ENCODE results near the gene PLA2G6. TPM values are rescaled to one million over a fixed set of nuclear protein-coding genes. Genes with fewer than 3 reads are reported as not detected.

PLA2G6 gene
- total RNA-seq, 5 donors from 2014 or later (not counting 1 experiment from before 2014, with no cell fraction given): 93.6 to 197 (median 162) TPM

DNA sequence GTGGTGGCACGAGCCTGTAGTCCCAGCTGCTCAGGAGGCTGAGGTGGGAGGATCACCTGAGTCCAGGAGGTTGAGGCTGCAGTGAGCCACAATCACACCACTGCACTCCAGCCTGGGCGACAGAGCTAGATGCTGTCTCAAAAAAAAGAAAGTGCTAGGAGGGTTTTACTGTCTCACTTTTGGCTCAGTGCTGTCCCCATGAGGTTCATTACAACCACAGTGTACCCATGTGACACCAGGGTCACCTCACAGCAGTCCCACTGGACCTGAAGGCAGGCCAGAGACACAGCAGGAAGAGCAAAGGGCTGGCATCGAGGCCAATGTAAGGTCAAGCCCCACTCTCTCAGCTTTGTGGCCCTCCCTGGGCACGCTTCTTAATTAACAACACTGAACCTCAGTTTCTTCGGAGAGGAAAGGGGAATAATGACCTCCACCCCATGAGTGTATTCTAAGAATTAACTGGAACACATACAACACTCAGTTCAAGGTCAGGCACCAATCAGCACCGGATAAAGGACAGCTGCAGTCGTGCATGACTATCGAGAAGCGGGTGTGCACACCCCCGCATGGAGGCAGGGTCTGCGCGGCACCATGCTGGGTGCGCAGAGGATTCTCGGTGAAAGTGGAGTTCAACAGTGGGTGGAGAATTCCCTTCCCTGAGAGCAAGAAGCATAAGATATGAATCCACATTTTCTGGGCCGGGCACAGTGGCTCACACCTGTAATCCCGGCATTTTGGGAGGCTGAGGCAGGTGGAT, 40.2 kb downstream of the PLA2G6 start:
- no peaks in the 10 kb centered on the region for H3K27me3 Mint-ChIP-seq
- DNase-seq (no peak), ATAC-seq (replicated peaks in 1 of 4) (no peak)
- CTCF ChIA-PET: interaction anchor here in 1 of 2 donors (0.6 kb wide), 1 partner anchor 12 kb away, joined by 4 read pairs; no protein-coding TSS in a partner anchor
- H3K4me1 Mint-ChIP-seq: peaks cover 6 to 9% (median 9%) of the 10 kb centered on the region in 3 donors
- no peaks in the 10 kb centered on the region for H3K9me3 ChIP-seq
- H3K4me3 ChIP-seq (ENCODE audit: control insufficient read depth in 1 of 2, extremely low read depth in 1 of 2, low read length in 1 of 2): no peak overlapping the region
- H3K4me3 Mint-ChIP-seq: no peak overlapping the region
- H3K36me3 Mint-ChIP-seq: peaks cover 29% of the 10 kb centered on the region
- no peak overlapping the region for H3K27ac Mint-ChIP-seq
- 100% methylated on average over 3 of the region's 16 CpGs for WGBS (ENCODE audit: insufficient coverage)
- H3K27ac ChIP-seq (ENCODE audit: low read length): no peak overlapping the region
- POLR2A ChIA-PET: no interaction called here
- no peaks in the 10 kb centered on the region for H3K27me3 ChIP-seq (replicated peaks in 1 of 2; ENCODE audit: control insufficient read depth in 2 of 2, extremely low read depth in 1 of 2, insufficient read depth in 2 of 2, low read length in 1 of 2)
- peaks cover 18 to 19% of the 10 kb centered on the region in 2 donors for H3K36me3 ChIP-seq (ENCODE audit: control insufficient read depth in 2 of 2, extremely low read depth in 1 of 2, insufficient read depth in 1 of 2, low read length in 1 of 2)
- H3K4me1 ChIP-seq (ENCODE audit: control insufficient read depth in 1 of 2, extremely low read depth in 1 of 2, insufficient read depth in 2 of 2, low read length in 2 of 2): peaks cover 0 to 17% of the 10 kb centered on the region in 2 experiments
- no peaks in the 10 kb centered on the region for H3K9me3 Mint-ChIP-seq

DNA sequence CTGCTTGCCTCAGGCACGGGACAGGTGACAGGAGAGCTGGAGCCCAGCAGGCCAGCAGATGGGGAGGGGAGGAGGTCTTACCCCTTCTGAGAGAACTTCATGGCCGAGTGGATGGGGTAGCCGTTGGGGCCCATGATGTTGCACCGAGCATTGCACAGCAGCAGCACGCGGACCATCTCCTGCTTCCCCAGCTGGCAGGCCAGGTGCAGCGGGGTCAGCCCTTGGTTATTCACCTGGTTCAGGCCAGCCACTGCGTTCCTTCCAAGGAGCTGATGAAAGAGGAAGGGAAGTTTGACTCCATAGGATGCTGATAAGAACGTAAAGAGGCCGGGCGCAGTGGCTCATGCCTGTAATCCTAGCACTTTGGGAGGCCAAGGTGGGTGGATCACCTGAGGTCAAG, 41.7 kb downstream of the PLA2G6 start:
- H3K9me3 Mint-ChIP-seq: no peaks in the 10 kb centered on the region

DNA sequence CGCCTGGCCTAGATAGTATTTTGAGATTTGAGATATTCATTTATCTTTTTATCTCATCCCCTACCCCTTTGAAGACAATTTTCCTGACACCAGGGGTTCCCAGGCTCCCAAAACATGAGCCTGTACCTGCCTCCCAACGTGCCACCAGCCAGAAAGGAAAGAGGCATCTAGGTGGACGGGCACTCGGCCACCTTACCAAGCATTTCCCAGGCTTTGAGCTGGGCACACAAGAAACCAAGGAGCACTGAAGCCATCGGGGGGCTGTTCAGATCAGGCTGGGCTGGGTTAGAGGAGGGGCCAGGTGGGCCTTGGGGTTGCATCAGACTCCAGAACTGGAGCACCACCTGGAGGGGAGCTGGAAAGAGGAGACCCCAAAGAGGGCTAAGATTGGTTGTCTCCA, 42.7 kb downstream of the PLA2G6 start:
- Histone ChIP-seq H3K36me3 (ENCODE audit: control insufficient read depth in 2 of 2, extremely low read depth in 1 of 2, insufficient read depth in 1 of 2, low read length in 1 of 2) (peaks cover 18 to 31% of the 10 kb centered on the region in 2 donors), H3K4me1 (ENCODE audit: control insufficient read depth in 1 of 2, extremely low read depth in 1 of 2, insufficient read depth in 2 of 2, low read length in 2 of 2) (peaks cover 0 to 14% of the 10 kb centered on the region in 2 experiments), H3K9me3 (no peaks in the 10 kb centered on the region), H3K4me3 (ENCODE audit: control insufficient read depth in 1 of 2, extremely low read depth in 1 of 2, low read length in 1 of 2) (no peak overlapping the region), H3K27me3 (replicated peaks in 1 of 2; ENCODE audit: control insufficient read depth in 2 of 2, extremely low read depth in 1 of 2, insufficient read depth in 2 of 2, low read length in 1 of 2) (no peaks in the 10 kb centered on the region), H3K27ac (ENCODE audit: low read length) (no peak overlapping the region)
- peaks cover 6 to 7% (median 7%) of the 10 kb centered on the region in 3 donors for H3K4me1 Mint-ChIP-seq
- no peaks in the 10 kb centered on the region for H3K27me3 Mint-ChIP-seq
- peaks cover 49% of the 10 kb centered on the region for H3K36me3 Mint-ChIP-seq
- H3K27ac Mint-ChIP-seq: no peak overlapping the region
- H3K9me3 Mint-ChIP-seq: no peaks in the 10 kb centered on the region
- H3K4me3 Mint-ChIP-seq: no peak overlapping the region
- ChIA-PET POLR2A (no interaction called here), CTCF (no interaction called here)
- 92% methylated on average over 1 of the region's 5 CpGs for WGBS (ENCODE audit: insufficient coverage)
- ATAC-seq (replicated peaks in 1 of 4) (no peak), DNase-seq (no peak)

More for the DNA sequence above, 41.7 kb downstream of the PLA2G6 start:
- ChIA-PET CTCF (no interaction called here), POLR2A (no interaction called here)
- 100% methylated on average over 10 of the region's 11 CpGs for WGBS (ENCODE audit: insufficient coverage)
- no peak for ATAC-seq (replicated peaks in 1 of 4)
- Histone ChIP-seq H3K27me3 (replicated peaks in 1 of 2; ENCODE audit: control insufficient read depth in 2 of 2, extremely low read depth in 1 of 2, insufficient read depth in 2 of 2, low read length in 1 of 2) (no peaks in the 10 kb centered on the region), H3K4me3 (ENCODE audit: control insufficient read depth in 1 of 2, extremely low read depth in 1 of 2, low read length in 1 of 2) (no peak overlapping the region), H3K36me3 (ENCODE audit: control insufficient read depth in 2 of 2, extremely low read depth in 1 of 2, insufficient read depth in 1 of 2, low read length in 1 of 2) (peaks cover 18 to 31% of the 10 kb centered on the region in 2 donors), H3K4me1 (ENCODE audit: control insufficient read depth in 1 of 2, extremely low read depth in 1 of 2, insufficient read depth in 2 of 2, low read length in 2 of 2) (peaks cover 0 to 17% of the 10 kb centered on the region in 2 experiments), H3K27ac (ENCODE audit: low read length) (no peak overlapping the region), H3K9me3 (no peaks in the 10 kb centered on the region)
- peaks cover 44% of the 10 kb centered on the region for H3K36me3 Mint-ChIP-seq
- no peaks in the 10 kb centered on the region for H3K27me3 Mint-ChIP-seq
- H3K4me1 Mint-ChIP-seq: peaks cover 6 to 9% (median 9%) of the 10 kb centered on the region in 3 donors
- no peak overlapping the region for H3K4me3 Mint-ChIP-seq
- no peak for DNase-seq
- H3K27ac Mint-ChIP-seq: no peak overlapping the region

DNA sequence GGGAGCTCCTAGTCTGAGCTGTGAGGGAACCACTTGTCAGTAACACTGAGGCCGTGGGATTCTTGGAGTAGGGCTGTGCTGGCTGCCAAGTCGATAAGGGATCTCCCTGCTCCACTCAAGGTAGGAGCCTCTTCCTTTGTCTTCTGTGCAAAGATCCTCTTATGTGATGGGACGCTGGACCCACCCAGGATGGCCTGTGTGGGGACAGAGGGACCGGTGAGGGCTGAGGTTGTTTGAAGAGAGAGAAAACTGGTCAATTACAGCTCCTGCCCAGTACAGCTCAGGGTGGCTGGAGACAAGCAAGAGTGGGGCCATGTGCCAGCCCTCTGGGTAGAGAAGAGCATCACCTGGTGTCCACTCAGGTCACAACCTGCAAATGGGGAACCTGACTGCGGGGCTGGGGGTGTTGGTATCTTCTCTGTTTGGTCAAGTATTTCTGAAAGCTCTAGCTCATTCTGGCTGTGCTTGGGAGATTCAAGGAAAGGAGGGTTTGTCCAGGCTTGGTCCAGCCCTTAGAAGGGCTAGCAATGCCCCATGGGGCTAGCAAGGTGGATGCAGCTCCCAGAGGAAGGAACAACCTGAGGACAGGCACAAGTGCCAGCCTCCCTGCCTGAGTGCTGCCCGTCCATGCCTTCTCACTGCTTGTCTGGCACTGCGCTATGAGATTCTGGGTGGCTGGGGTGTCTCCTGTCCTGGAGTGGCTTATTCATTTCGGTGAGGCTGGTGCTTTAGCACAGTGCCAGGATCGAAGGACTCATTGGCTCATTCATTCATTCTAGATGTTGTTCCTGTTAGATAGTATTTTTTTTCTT, 43.5 kb downstream of the PLA2G6 start:
- Histone ChIP-seq H3K27me3 (replicated peaks in 1 of 2; ENCODE audit: control insufficient read depth in 2 of 2, extremely low read depth in 1 of 2, insufficient read depth in 2 of 2, low read length in 1 of 2) (no peaks in the 10 kb centered on the region), H3K9me3 (no peaks in the 10 kb centered on the region), H3K4me1 (ENCODE audit: control insufficient read depth in 1 of 2, extremely low read depth in 1 of 2, insufficient read depth in 2 of 2, low read length in 2 of 2) (peaks cover 0 to 5% of the 10 kb centered on the region in 2 experiments), H3K4me3 (ENCODE audit: control insufficient read depth in 1 of 2, extremely low read depth in 1 of 2, low read length in 1 of 2) (no peak overlapping the region), H3K27ac (ENCODE audit: low read length) (no peak overlapping the region), H3K36me3 (ENCODE audit: control insufficient read depth in 2 of 2, extremely low read depth in 1 of 2, insufficient read depth in 1 of 2, low read length in 1 of 2) (peaks cover 20 to 38% of the 10 kb centered on the region in 2 donors)
- no peaks in the 10 kb centered on the region for H3K9me3 Mint-ChIP-seq
- ATAC-seq (replicated peaks in 1 of 4) (no peak), DNase-seq (no peak)
- POLR2A ChIA-PET: no interaction called here
- H3K4me1 Mint-ChIP-seq: peaks cover under 1% of the 10 kb centered on the region in 3 donors
- no peak overlapping the region for H3K27ac Mint-ChIP-seq
- CTCF ChIA-PET: no interaction called here
- H3K4me3 Mint-ChIP-seq: no peak overlapping the region
- H3K27me3 Mint-ChIP-seq: no peaks in the 10 kb centered on the region
- H3K36me3 Mint-ChIP-seq: peaks cover 48% of the 10 kb centered on the region
- 96% methylated on average over 5 of the region's 9 CpGs for WGBS (ENCODE audit: insufficient coverage)

DNA sequence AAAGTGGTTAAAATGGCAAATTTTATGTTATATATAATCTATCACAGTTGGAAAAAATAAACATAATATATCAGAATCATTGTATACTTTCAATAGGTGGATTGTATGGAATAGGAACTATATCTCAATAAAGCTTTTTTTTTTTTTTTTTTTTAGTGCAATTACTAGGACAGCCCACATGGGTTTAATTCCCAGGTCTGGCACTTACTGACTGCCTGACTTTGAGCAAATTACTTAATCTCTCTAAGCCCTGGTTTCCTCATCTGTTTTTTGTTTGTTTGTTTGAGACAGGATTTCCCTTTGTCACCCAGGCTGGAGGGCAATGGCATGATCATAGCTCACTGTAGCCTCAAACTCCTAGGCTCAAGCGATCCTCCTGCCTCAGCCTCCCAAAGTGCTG, 45.0 kb downstream of the PLA2G6 start:
- H3K4me1 ChIP-seq (ENCODE audit: control insufficient read depth in 1 of 2, extremely low read depth in 1 of 2, insufficient read depth in 2 of 2, low read length in 2 of 2): no peaks in the 10 kb centered on the region
- ATAC-seq (replicated peaks in 1 of 4) (no peak), DNase-seq (no peak)
- POLR2A ChIA-PET: interaction anchor here in 1 of 2 donors (0.5 kb wide), 1 partner anchor 67 kb away, joined by 4 read pairs; no protein-coding TSS in a partner anchor
- H3K9me3 Mint-ChIP-seq: no peaks in the 10 kb centered on the region
- peaks cover 17 to 46% of the 10 kb centered on the region in 2 donors for H3K36me3 ChIP-seq (ENCODE audit: control insufficient read depth in 2 of 2, extremely low read depth in 1 of 2, insufficient read depth in 1 of 2, low read length in 1 of 2)
- H3K9me3 ChIP-seq: no peaks in the 10 kb centered on the region
- H3K27me3 ChIP-seq (replicated peaks in 1 of 2; ENCODE audit: control insufficient read depth in 2 of 2, extremely low read depth in 1 of 2, insufficient read depth in 2 of 2, low read length in 1 of 2): no peaks in the 10 kb centered on the region
- no CpG with 5 or more reads among the region's 1 CpG for WGBS (ENCODE audit: insufficient coverage)
- H3K27ac Mint-ChIP-seq: no peak overlapping the region
- CTCF ChIA-PET: no interaction called here
- no peak overlapping the region for H3K4me3 Mint-ChIP-seq
- peaks cover 51% of the 10 kb centered on the region for H3K36me3 Mint-ChIP-seq
- no peak overlapping the region for H3K4me3 ChIP-seq (ENCODE audit: control insufficient read depth in 1 of 2, extremely low read depth in 1 of 2, low read length in 1 of 2)
- no peaks in the 10 kb centered on the region for H3K4me1 Mint-ChIP-seq
- H3K27me3 Mint-ChIP-seq: no peaks in the 10 kb centered on the region
- H3K27ac ChIP-seq (ENCODE audit: low read length): no peak overlapping the region

DNA sequence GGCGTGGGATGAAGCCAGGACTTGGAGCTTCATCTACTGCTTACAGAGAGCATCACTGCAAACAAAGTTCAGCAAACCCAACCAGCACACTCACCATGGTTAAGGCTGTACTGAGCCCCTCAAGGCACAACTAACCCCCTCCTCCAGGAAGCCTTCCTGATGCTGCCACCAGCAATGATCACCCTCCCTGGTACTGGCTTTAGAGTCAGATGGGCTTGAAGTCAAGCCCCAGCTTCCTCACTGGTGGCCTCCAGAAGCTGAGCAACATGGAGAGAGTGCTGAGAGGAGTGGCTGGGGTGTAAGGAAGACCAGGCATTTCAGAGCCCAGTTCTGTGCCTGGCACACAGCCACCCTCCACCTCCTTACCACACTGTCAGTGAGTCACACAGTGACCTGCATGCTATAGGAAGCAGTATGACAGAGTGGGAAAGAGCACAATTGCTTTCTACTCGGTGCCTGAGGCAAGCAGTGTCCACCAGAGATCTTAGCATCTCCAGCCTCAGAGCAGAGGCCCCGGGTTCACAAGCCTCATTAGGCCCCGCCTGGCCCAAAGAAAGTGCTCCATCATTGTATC, 46.4 kb downstream of the PLA2G6 start:
- Histone ChIP-seq H3K4me1 (ENCODE audit: control insufficient read depth in 1 of 2, extremely low read depth in 1 of 2, insufficient read depth in 2 of 2, low read length in 2 of 2) (no peaks in the 10 kb centered on the region), H3K4me3 (ENCODE audit: control insufficient read depth in 1 of 2, extremely low read depth in 1 of 2, low read length in 1 of 2) (no peak overlapping the region), H3K9me3 (no peaks in the 10 kb centered on the region), H3K27me3 (replicated peaks in 1 of 2; ENCODE audit: control insufficient read depth in 2 of 2, extremely low read depth in 1 of 2, insufficient read depth in 2 of 2, low read length in 1 of 2) (no peaks in the 10 kb centered on the region), H3K36me3 (ENCODE audit: control insufficient read depth in 2 of 2, extremely low read depth in 1 of 2, insufficient read depth in 1 of 2, low read length in 1 of 2) (peaks cover 17 to 42% of the 10 kb centered on the region in 2 donors), H3K27ac (ENCODE audit: low read length) (no peak overlapping the region)
- DNase-seq: no peak
- H3K27me3 Mint-ChIP-seq: no peaks in the 10 kb centered on the region
- H3K36me3 Mint-ChIP-seq: peaks cover 54% of the 10 kb centered on the region
- WGBS (ENCODE audit: insufficient coverage): 91% methylated on average over 1 of the region's 4 CpGs
- ATAC-seq (replicated peaks in 1 of 4): no peak
- no peak overlapping the region for H3K4me3 Mint-ChIP-seq
- no peak overlapping the region for H3K27ac Mint-ChIP-seq
- H3K4me1 Mint-ChIP-seq: no peaks in the 10 kb centered on the region
- ChIA-PET CTCF (no interaction called here), POLR2A (no interaction called here)
- no peaks in the 10 kb centered on the region for H3K9me3 Mint-ChIP-seq
